ENCODE measurements around the gene CDKL2. TPM values are rescaled to one million over a fixed set of nuclear protein-coding genes. Genes with fewer than 3 reads are reported as not detected.

CDKL2 gene
- total RNA-seq, 4 donors from 2014 or later: 1.2 to 3.1 TPM; not detected in 2

- TF ChIP-seq POLR2A (IDR thresholded peaks at IDR 0.05): no peak
- H3K4me1 ChIP-seq: no peaks in the 10 kb centered on the region
- no peaks in the 10 kb centered on the region for H3K36me3 ChIP-seq
- no peak for DNase-seq
- no peaks in the 10 kb centered on the region for H3K27me3 ChIP-seq
- H3K9me3 ChIP-seq: no peaks in the 10 kb centered on the region
- no peak overlapping the region for H3K27ac ChIP-seq
- no peak overlapping the region for H3K4me3 ChIP-seq
- intact Hi-C loops (cut with DNase I; ENCODE audit: low total_unique reads): no loop called here
These were observed 18.0 kb downstream of the CDKL2 start for GRCh38 chr4:75612306-75612705.

- intact Hi-C loops (cut with DNase I; ENCODE audit: low total_unique reads): no loop called here
- DNase-seq: no peak
- no peak for TF ChIP-seq POLR2A (IDR thresholded peaks at IDR 0.05)
- TF ChIP-seq CTCF (IDR thresholded peaks at IDR 0.05): no peak
- Histone ChIP-seq H3K27ac (no peak overlapping the region), H3K4me3 (no peak overlapping the region), H3K27me3 (no peaks in the 10 kb centered on the region), H3K9me3 (no peaks in the 10 kb centered on the region), H3K36me3 (no peaks in the 10 kb centered on the region), H3K4me1 (no peaks in the 10 kb centered on the region)
These were observed 24.4 kb downstream of the CDKL2 start for GRCh38 chr4:75605928-75606327.

- intact Hi-C loops (cut with DNase I; ENCODE audit: low total_unique reads): no loop called here
- Histone ChIP-seq H3K4me3 (no peak overlapping the region), H3K27me3 (no peaks in the 10 kb centered on the region), H3K36me3 (no peaks in the 10 kb centered on the region), H3K27ac (no peak overlapping the region), H3K4me1 (no peaks in the 10 kb centered on the region), H3K9me3 (no peaks in the 10 kb centered on the region)
- DNase-seq: no peak
- TF ChIP-seq POLR2A (IDR thresholded peaks at IDR 0.05): no peak
- TF ChIP-seq CTCF (IDR thresholded peaks at IDR 0.05): no peak
These were observed 30.7 kb downstream of the CDKL2 start for GRCh38 chr4:75599647-75600046.

GRCh38 chr4:75598390-75598789 lies 31.9 kb downstream of the CDKL2 start:
- Histone ChIP-seq H3K9me3 (no peaks in the 10 kb centered on the region), H3K36me3 (no peaks in the 10 kb centered on the region)
- intact Hi-C loops (cut with DNase I; ENCODE audit: low total_unique reads): no loop called here

GRCh38 chr4:75596061-75596460 lies 34.3 kb downstream of the CDKL2 start:
- no peaks in the 10 kb centered on the region for H3K9me3 ChIP-seq
- intact Hi-C loops (cut with DNase I; ENCODE audit: low total_unique reads): no loop called here
- H3K27ac ChIP-seq: no peak overlapping the region
- H3K36me3 ChIP-seq: no peaks in the 10 kb centered on the region
- no peaks in the 10 kb centered on the region for H3K27me3 ChIP-seq
- no peak overlapping the region for H3K4me3 ChIP-seq
- TF ChIP-seq CTCF (IDR thresholded peaks at IDR 0.05) (no peak), POLR2A (IDR thresholded peaks at IDR 0.05) (no peak)
- no peak for DNase-seq
- no peaks in the 10 kb centered on the region for H3K4me1 ChIP-seq

More at GRCh38 chr4:75598390-75598789, 31.9 kb downstream of the CDKL2 start:
- no peaks in the 10 kb centered on the region for H3K27me3 ChIP-seq
- TF ChIP-seq CTCF (IDR thresholded peaks at IDR 0.05): no peak
- TF ChIP-seq POLR2A (IDR thresholded peaks at IDR 0.05): no peak
- no peak overlapping the region for H3K27ac ChIP-seq
- H3K4me1 ChIP-seq: no peaks in the 10 kb centered on the region
- DNase-seq: no peak
- no peak overlapping the region for H3K4me3 ChIP-seq

GRCh38 chr4:75593393-75593792 lies 36.9 kb downstream of the CDKL2 start:
- TF ChIP-seq CTCF (IDR thresholded peaks at IDR 0.05): no peak
- TF ChIP-seq POLR2A (IDR thresholded peaks at IDR 0.05): no peak
- Histone ChIP-seq H3K27ac (no peak overlapping the region), H3K27me3 (no peaks in the 10 kb centered on the region), H3K36me3 (no peaks in the 10 kb centered on the region), H3K4me3 (no peak overlapping the region), H3K9me3 (no peaks in the 10 kb centered on the region), H3K4me1 (no peaks in the 10 kb centered on the region)
- intact Hi-C loops (cut with DNase I; ENCODE audit: low total_unique reads): no loop called here
- DNase-seq: no peak

Measured in uterus (tissue), 4 donors.